Esophagus squamous epithelium (tissue), 4 donors: Measurements from ENCODE around the gene DLEC1.

Experiments used
- POLR2A ChIP-seq, 4 donors: fragments of 450-650 bp; IDR thresholded peaks; one replicate each; pipeline ENCODE4 v1.6.1; 2017; ENCODE audit warnings: antibody characterized with exemption in 4 of 4, mild to moderate bottlenecking in 4 of 4, moderate library complexity in 3 of 4
- TF ChIP-seq, protein P1 (sequence below), 6 experiments: fragments of 450-650 bp in 4 of 6; fragments of 200-600 bp in 2 of 6; sonication (generic) in 2 of 6; IDR thresholded peaks; one replicate each; pipeline ENCODE4 v1.5.1; 2016 to 2019; ENCODE audit warnings: antibody characterized with exemption in 6 of 6, mild to moderate bottlenecking in 4 of 6, moderate library complexity in 4 of 6

DNA sequence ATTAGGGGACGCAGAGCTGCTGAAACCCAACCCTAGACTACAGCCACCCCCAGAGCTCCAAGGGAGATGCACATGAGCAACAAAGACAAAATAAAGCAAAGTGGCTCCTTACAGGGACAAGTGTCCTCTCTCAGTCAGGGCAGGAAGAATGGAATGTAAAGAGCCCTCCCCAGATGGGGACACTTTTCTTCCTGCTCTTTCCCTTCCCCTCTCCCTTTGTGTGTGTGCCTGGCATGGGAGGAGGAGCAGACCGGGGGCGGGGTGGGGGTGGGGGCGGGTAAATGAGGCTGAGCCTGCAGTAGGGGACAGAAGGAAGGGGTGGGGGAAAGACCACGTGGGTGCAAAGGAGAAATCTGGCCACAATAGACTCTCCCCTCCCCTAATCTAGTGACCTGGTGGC, 60.5 kb downstream of the DLEC1 start:
- TF ChIP-seq, protein P1, sequence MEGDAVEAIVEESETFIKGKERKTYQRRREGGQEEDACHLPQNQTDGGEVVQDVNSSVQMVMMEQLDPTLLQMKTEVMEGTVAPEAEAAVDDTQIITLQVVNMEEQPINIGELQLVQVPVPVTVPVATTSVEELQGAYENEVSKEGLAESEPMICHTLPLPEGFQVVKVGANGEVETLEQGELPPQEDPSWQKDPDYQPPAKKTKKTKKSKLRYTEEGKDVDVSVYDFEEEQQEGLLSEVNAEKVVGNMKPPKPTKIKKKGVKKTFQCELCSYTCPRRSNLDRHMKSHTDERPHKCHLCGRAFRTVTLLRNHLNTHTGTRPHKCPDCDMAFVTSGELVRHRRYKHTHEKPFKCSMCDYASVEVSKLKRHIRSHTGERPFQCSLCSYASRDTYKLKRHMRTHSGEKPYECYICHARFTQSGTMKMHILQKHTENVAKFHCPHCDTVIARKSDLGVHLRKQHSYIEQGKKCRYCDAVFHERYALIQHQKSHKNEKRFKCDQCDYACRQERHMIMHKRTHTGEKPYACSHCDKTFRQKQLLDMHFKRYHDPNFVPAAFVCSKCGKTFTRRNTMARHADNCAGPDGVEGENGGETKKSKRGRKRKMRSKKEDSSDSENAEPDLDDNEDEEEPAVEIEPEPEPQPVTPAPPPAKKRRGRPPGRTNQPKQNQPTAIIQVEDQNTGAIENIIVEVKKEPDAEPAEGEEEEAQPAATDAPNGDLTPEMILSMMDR (IDR thresholded peaks at IDR 0.05) = no peak
- no peak for TF ChIP-seq POLR2A (IDR thresholded peaks at IDR 0.05)
